Suppressor macrophage (primary cell): ENCODE measurements around the gene FMNL3.

Source experiments
- DNase-seq, 4 experiments: peaks; one replicate each; pipeline ENCODE4 v3.0.0-alpha.2; 2020 to 2022

FMNL3 gene

DNA sequence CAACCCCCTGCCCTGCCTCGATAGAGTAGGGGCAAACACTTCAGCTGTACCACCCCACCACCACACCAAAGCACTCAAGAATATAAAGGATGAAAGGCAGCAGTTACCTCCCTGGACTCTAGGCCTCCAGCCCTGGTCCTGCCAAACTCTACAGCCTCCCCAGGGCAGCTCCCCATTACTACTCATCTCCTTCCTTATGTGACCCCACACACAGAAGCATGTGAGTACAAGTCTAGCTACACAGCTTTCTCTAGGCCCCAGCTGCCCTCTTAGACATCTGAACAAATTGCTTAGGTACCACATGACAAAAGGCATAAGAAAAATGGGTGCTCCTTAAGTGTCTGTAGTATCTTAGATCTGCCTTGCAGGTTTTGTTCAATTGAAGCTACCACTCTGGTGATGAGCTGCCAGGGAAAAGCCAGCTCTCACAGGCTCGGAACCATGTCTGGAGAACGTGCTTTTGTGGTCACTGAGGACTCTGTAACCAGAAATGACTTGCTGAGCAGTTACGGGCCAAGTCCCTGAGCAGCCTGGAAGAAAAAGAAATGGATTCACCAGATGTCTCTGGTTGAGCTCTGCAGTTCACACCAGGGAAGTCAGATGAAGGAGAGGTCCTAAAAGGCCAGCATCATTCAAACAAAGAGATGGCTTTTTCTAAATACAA lies 32.8 kb downstream of the FMNL3 start:
- no peak for DNase-seq

DNA sequence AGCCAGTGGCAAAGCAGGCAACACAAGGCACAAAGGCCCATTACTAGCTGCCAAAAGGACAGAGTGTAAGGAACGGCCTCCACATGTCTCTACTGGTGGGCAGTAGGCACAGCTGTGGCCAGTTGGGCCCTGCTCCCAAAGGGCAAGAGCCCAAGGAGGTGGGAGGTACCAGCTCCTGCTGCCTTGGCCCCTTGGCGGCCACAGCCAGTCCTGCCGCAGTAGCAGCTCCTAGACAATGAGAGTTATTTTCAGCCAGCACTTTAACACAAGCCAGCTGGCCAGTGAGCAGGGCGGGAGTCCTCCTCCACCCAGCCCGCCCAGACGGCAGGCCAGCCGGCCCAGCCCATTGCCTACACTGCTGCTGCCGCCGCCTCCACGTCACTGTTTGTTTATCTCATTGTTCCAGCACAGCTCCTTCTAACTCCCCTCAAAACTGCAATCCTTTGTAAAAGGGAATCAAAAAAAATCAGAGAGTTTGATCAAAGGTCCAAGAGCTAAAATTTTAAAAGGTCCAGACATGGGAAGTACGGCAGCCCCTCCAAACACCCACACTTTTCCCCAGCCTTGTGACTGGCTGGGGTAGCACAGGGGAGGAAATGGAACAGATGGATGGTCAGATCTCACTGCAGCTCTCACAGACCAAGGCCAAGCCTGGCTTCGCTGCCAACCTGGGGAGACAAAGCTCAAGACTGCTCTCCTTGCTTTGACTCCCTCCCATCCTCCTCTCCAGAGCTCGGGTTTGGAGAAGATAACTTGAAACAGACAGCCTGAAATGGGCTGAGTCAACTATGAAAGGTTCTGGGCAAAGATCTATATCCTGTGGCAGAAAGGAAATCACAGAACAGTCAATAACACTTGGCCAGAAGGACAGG lies 33.5 kb downstream of the FMNL3 start:
- DNase-seq, result peak in 1 of 4 experiments; percentile 42

DNA sequence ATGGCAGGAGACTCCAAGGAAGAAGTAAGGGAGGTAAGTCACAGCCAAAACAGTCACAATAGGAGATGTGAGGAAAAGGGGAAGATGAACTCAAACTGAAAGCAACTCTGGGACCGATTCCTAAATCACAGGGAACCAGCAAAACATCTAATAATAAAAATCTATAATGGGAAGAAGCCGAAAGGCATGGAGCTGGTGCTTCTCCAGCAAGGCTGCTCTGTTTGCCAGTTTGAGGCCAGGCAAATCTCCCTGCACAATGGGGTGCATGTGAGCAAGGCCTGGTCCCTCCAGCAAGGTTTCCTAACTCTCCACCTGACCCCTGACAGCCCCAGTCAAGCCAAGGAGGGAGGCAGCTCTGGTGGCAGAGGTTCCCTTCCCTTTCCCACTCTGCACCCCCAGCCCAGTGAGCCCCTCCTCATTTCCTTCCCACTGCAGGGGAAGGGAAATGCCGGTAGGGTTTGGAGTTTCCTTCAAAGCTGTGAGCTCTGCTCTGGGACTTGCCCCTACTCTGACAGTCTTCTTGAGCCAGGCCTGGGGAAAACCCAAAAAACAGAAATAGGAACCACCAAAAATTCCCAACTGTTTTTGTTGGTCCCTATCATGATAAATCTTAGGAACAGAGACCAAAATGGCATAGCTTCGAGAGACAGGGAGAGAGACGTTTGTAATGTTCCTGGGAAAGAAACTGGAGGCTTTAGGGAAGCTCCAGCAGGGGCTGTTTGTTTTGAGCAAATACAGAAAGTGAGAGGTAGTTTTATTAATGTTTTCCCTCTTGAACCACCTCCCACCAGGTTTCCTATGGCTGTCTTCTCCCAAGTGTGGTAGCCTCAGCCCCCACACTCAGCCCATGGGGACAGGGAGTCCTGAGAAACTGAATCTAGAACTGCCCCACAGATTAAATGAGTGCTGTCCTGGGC lies 34.6 kb downstream of the FMNL3 start:
- DNase-seq, result peak in 3 of 4 experiments; percentile 41 to 58 (median 50)

DNA sequence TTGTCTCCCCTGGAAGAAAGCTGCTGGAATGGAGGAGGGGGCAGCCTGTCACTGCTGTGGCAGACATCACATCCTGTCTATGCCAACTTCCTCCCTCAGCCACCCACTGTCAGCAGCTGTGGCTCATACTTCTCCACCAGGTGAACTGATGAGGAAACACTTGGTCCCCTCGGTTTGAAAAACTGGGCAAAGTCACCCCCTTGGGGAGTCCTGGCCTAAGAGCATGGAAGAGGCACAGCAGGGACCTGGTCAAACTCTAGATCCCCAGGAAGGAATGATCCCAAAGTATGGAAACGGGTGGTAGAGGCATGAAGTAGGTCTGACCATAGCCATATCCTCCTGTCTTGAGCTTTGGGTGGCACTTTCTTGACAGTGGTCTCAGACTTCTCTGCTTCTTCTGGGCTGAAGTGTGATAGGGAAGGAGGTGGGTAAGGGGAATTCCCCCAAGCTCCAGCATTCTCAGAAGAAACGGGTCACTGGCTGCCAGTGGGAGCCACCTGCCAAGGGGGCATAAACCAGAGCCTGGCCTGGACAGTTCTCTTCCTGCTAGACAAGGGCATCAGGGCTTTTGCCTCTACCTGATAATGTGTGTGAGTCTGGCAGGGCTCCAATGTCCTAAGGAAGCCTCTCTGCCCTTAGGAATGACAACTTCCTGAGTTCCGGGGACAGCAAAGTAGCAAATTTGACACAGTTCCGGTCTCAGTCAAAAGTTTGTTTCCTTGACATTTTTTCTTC lies 36.0 kb downstream of the FMNL3 start:
- DNase-seq, result peak; percentile 23 to 62 (median 46)

DNA sequence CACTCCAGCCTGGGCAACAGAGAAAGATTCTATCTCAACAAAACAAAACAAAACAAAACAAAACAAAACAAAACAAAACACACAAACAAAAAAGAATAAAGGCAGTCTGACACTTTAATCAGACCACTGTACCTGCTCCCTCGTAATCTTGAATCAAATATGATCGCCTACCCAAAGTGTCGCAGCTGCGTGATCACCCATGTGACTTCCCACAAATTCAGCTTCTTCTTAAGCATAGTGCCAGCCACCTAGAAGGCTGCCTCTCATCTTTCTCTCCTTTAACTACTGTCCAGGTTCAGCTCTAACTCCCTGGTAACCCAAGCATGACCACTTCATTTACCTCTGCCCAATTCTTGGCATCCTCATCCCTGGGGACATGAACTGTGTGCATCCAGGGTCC lies 37.4 kb downstream of the FMNL3 start:
- DNase-seq, result no peak

DNA sequence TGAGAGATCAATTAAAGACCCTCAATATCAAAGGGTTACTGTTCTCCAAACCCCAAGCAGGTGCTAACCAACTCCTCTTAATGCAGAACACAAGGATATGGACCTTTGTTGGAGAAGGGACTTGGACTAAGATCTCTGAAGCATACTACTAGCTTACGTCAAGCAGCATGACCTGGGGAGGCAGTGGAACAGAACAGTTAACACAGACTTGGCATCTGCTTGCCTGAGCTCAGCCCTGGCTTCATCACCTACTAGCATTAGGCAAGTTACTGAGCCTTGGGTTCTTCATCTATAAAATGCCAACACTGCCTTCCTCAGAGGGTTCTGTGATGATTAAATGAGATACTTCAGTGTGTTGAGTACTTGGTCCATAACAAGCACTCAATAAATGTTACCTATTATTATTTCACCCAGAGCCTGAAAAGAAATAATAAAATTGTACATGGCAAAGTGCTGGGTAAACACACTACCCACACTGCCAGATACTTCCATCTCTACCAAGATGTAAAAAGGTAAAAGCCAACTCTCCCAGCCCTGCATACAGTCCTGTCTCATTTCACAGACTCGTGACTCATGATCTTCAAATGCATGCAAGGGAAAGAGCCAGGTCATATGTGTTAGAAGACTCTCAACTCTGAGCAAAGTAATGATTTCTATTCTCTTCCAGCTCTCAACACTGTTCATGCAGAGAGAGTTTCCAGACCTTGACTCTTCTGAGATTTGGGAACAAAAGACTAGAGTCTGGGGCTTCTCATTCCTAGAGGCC lies 39.7 kb downstream of the FMNL3 start:
- no peak for DNase-seq

DNA sequence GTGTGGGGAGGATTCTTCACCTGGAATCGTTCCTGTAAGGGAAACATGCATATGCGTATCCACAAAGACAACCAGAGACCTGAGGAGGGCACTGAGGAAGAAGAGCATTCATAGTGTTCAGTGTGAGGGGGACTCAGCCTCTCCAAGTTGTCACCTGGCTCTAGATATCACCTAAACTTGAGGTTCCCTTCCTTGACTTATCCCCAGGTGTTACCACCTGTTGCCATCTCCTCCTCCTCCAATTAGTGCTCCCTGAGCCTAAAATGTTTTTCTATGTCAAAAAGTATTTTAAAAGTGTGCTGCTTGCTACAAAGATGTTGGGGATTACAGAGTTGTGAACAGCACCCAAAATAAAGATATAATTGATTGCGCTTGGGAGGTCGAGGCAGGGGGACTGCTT lies 41.0 kb downstream of the FMNL3 start:
- no peak for DNase-seq

DNA sequence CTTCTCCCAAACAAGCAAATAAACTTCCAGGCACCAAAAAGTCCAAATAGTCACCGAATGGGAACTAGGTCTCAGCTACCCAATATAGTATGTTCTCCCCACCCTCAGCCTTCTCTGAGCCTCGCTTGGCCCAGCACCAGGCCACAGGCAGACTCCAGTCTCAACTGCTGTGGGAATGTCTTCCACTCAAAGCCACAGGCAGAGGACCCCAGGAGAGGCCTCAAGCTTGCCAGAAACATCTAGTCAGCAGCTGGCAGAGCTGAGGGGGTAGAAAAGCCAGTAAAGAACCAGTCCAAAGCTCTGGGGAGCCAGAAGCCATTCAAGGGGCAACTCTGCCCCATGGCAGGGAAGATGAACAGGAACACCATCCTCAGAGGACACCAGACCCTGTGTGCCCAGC lies 41.8 kb downstream of the FMNL3 start:
- DNase-seq, result no peak

DNA sequence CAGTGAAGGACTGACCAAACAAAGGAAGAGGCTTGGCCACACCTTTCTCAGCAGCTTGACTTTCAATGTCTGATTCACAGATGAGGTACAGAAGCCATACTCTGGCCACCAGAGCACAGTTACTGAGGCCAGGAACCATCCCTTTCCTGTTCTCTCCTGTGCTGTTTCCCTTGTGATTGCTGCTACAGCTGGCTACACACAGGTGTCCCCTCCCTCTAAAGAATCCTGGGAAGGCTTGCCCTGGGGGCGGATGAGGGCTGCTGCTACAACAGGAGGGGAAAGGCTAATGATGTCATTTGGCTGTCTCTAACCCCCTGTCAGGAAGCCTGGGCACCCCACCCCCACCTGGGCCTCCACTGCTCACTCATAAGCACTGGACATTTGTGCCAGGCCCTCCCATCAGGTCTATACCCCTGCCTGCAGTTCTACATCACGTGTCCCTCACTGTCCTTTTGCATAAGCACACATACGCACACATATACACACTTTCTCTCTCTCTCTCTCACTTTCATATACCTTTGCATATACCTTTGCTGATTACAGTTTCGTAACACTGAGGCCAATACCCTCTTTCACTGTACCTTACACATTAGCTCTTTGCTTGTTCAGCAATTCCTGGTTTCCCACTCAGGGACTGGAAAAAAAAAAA lies 42.5 kb downstream of the FMNL3 start:
- DNase-seq, result no peak

DNA sequence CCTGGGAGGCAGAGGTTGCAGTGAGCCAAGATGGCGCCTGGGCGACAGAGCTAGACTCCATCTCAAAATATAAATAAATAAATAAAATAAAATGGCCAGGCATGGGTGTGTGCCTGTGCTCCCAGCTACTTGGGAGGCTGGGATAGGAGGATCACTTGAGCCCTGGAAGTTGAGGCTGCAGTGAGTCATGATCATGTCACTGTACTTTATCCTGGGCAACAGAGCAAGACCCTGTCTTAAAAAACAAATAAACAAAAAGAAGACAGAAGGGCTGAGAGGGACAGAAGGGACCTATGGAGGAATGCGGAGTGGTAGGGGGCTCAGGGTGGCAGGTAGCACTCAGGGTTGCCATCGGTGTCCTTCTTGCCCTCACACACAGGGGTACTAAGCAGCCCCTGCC lies 43.0 kb downstream of the FMNL3 start:
- no peak for DNase-seq

DNA sequence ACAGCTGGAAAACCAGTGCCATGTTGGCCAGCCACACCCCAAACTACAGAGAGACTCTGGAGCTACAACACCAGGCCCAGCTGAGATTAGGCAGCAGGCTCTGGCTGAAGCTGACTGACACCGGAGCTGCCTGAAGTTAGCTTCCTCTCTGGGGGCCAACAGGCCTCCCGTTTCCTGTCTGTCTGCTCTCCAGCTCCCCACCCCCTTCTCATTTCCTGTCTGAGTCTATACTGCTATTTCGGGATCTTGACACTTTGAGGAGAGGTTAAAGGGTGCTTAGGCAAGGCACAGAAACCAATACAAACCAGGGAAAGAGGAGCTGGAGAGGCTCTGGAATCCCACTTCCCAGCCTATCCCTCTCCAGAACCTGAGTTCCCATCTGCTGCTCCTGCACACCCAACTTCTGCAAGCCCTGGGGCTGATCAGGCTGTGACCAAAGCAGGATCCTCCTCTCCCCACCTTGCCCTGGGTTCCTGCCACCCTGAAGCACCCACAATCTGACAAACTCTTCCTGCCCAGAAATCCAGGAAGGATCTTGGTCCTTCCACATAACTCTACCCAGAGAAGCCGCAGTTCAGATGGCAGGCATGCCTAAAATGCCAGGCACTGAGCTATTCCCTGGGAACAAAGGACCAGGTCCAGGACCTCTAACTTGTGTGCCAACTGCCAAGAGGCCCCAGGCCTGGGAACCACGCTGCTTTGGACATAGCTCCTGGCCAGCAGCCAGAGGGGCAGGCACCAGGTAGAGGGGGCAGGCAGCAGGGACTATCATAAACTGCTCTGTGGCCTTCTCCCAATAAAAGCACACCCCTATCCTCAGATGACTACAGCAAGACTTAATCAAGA lies 44.0 kb downstream of the FMNL3 start:
- DNase-seq, result peak; percentile 78 to 92 (median 90)

DNA sequence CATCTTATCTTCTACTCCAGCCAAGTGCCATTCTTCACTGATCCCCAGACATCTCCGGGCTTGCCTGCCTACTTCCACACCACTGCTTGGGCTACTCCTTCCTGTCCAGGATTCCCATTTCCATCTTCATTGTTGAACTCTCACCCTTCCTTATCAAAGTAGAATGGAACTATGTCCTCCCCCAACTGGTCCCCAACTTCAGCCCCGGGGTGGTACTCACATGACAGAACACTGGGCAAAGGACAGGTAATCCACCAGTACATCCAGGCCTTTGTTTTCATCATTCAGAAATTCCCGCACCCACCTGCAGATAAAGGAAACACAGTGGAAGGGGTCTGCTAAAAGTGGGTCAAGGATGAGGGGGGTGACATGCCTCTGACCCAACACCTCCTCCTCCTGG lies 45.5 kb downstream of the FMNL3 start:
- no peak for DNase-seq

DNA sequence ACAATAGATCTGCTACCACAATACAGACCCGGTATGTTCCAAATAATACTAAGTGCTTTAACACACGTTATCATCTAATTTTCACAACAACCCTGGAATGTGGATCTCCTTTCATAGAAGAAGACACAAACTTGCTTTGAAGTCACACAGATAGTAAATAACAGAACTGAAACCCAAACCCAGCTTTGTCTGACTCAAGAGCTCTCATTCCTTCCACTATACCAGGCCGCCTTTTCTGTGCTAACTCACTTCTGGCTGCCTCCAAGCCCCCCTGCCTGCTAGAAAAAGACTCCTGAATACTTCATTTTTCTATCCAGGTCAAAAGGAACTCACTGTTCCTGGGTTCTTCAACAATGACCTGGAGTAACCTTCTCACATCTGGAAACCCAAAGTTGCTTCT lies 46.0 kb downstream of the FMNL3 start:
- DNase-seq, result peak; percentile 22 to 63 (median 42)

DNA sequence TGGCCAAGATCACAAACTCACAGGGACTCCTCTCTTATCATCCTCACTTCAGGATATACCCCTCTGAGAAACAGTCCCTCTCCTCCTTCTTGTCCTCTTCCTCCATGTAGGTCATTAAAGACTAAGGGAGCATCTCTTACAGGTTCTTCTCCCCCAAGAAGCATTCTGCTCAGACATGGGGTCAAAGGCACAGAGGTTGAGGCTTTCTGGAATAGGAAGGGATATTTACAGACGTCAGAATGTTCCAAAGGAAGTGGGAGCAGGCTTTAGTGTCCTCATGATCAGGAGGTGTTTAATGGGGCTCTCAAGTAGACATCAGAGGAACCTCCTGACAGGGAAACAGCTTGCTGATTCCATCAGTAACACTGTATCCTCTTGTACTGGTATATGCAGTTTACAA lies 47.5 kb downstream of the FMNL3 start:
- no peak for DNase-seq

DNA sequence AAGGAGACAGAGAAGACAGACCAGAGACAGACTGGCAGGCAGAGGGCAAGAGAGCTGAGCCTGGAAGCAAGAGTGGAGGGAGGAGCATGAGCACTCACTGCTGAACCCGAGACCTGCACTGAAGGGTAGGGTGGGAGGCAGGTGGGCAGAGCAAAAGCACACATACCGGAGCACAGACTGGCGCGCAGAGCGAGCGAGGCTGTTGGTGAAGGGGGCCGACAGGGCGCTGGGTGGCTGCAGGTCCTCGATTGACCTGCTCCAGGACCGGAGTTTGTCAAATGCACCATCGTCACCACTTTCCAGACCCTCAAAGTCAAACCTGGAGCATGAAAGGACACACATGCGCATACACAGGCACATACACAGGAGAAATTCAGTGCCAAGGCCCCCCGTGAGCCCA lies 48.9 kb downstream of the FMNL3 start:
- DNase-seq, result no peak

DNA sequence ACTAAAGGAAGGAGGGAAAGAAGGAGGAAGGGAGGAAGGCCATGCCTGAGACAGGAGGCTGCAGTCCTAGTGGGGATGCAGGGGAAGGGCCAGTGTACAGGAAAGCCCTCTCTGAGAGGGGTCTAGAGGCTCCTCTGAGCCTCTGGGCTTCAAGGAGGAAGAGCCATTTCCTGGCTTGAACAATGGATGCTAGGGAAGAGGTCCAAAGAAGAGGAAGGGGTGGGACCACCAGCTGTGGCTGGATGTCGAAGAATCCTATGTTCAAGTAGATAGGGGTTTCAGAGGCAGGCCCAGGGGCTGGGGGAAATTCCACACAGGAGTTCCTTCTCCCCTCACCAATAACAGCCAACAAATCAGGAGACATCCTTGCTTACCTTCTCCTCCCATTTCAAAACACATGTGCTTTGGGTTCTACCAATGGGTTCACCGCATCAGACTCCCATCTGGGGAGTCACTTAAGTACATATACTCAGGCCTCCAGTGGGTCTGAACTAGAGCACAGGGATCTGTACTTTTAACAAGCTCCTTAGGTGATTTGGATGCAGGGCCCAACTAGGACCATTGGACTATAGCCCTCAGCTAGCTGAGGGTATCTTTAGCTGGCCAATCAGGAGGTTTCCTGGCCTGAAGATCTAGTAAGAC lies 51.5 kb downstream of the FMNL3 start:
- DNase-seq, result no peak

DNA sequence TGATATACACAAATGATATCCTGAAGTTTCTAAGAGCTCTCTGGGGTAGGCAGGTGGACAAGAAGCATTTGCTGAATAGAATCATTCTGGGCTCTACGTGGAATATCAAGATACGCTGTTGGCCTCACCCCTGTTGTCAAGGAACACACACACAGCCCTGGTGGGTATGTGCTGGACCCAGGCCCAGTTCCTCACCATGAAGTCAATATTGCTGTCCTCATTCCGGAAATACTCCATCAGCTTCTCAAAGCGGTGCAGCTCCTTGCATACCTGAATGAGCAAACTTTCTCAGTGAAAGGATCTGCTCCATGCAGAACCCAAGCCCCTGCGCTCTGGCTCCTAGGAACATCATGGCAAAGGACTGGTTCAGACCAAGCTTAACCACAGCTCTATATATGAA lies 52.5 kb downstream of the FMNL3 start:
- no peak for DNase-seq

DNA sequence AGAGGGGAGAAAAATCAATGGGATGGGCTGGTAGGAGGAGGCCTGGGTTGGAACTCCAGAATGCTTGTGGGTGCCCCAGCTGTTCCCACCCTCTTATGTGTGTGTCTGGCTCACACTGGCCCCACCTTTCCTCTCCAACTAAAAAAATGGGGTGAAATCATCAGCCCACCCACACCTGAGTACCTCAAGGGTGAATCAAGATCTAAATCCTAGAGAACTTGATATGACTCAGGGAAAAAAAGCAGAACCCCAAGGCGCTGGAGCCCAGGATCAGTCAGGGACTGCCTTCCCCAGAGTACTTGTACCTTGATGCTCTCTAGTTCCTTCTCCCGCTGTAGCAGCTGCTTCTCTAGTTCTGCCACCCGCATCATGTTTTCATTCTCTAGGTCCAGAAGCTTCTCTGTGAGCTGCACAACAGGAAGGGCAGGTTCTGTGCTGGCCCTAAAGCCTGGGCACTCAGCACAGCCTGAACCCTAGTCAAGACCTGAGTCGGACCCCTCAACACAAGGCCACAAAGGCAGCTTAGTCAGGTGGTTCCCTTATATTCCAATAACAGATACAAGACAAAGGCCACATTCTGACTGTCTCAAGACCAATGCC lies 54.2 kb downstream of the FMNL3 start:
- DNase-seq, result peak in 2 of 4 experiments; percentile 22 to 39

DNA sequence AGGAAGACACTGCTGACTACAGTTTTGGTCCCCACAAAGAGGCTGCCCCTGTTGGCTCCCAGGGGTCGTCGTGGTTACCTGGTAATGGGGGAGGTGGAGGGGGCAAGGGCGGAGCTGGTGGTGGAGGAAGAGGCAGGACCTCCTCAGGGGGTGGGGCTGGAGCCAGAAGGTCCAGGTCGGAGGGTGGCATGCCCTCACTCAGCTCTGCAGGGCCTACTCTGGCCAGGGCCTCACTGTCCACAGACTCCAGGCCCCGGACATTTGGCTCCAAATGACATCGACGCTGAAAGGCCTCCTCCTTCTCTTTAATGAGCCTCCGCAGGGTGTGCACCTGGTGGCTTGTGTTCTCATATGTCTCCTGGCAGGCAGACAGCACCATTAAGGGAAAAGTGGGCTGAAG lies 55.4 kb downstream of the FMNL3 start:
- no peak for DNase-seq
